UCSD-AML1 (cell line): ENCODE measurements around the gene LETM1.

Source experiments
- DNase-seq: peaks from one replicate; lab custom pipeline; 2025; ENCODE audit not compliant: unreplicated experiment; lab: John Stamatoyannopoulos, UW

The LETM1 gene

GRCh38 chr4:1873291-1873690 lies 17.3 kb upstream of the LETM1 start:
- DNase-seq, result no peak

- no peak for DNase-seq
These were observed 16.9 kb upstream of the LETM1 start for GRCh38 chr4:1872870-1873269.

DNA sequence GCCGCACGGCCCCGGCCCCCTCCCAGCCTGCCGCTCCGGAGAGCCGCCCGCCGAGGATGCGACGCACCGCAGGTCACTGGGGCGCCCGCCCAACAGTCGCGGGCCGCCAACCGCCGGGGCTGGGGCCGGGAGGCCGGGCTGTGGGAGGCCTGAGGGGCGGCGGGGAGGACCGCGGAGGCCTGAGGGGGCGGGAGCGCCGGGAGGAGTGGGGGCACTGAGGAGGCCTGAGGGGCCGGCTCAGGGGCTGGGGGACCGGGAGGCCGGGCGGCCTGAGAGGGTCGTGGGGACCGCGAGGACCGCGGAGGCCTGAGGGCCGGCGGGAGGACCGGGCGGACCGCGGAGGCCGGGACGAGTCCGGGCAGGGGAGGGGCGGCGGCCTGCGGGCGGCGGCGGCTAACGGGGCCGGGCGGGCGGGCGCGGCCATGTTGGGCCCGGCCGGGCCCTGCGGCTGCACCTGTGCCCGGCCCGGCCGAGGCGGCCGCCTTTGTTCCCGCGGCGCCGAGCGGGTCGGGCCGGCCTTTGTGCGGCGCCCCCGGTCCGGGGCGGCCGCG lies 15.6 kb upstream of the LETM1 start:
- no peak for DNase-seq

DNA sequence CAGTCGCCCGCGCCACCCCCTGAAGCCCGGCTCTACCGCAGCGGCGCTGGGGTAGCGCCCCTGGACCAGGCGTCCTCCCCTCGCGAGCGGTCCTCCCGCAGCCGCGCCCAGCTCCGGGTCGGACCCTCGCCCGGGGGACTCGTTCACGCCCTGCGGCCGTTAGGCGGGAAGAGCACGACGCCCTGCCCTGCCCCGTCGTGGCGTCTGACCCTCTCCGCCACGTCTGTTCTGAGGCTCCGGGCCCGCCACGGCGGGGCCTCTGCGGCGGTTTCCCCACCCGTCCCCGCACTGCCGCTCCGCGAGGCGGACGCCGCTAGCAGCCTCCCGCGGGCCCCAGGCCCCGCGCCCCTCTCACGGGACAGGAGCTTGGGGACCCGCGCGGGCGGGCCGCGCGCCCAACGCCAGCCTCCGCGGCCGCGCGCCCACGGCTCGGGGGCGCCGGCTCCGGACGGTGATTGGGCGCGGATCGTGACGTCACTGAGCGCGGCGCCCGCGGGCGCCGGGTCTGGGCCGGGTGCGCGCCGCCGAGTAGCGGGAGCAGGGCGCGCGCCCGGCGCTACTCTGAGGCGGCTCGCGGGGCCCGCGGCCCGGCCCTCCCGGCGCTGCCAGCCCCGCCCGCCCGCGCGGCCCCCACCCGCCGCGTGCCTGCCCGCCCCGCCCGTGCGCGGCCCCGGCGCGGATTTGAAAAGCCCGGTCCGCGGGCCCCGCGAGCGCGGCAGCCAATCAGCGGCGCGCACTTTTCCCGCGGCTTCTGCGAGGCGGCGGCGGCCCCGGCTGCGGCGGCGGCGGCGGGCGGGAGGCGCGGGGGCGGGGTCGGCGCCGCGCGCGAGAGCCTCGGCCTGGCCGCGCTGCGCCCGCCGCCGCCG lies 14.9 kb upstream of the LETM1 start, which contains the start of gene NSD2:
Gene NSD2 (plus strand): TSS at position 816 of the 866 bp plus-strand sequence. CDS start 29,262 bp downstream, outside the sequence.
- peak; percentile 87 for DNase-seq

- peak; percentile 85 for DNase-seq
These were observed 14.3 kb upstream of the LETM1 start for GRCh38 chr4:1870328-1870577.

GRCh38 chr4:1869530-1870327 lies 13.8 kb upstream of the LETM1 start:
- DNase-seq, result no peak

GRCh38 chr4:1868912-1869311 lies 13.0 kb upstream of the LETM1 start:
- no peak for DNase-seq

- no peak for DNase-seq
These were observed 12.3 kb upstream of the LETM1 start for GRCh38 chr4:1868293-1868692.

DNA sequence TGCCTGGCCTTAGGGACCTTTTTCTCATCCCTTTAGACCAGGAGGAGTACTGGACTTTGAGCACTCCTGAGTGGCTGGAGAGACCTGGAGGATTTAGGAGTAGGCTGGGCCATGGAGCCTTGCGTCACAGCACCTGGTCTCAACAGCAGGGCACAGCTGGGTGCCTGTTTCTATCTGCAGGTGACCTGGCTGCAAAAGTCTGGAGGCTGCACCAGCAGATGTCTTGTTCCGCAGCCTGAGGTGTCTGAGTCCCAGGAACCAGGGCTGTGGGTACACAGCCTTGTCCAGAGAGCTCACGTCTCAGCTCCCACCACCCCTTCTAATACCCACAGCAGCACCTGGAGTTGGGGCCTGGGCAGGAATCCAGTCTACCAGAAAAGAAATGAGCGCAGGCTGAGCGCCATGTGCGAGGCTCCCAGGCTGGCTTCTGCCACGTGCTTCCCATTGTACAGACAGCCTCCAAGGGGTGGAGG lies 10.3 kb upstream of the LETM1 start:
- DNase-seq, result no peak

GRCh38 chr4:1864076-1865008 lies 8.4 kb upstream of the LETM1 start:
- DNase-seq, result no peak

DNA sequence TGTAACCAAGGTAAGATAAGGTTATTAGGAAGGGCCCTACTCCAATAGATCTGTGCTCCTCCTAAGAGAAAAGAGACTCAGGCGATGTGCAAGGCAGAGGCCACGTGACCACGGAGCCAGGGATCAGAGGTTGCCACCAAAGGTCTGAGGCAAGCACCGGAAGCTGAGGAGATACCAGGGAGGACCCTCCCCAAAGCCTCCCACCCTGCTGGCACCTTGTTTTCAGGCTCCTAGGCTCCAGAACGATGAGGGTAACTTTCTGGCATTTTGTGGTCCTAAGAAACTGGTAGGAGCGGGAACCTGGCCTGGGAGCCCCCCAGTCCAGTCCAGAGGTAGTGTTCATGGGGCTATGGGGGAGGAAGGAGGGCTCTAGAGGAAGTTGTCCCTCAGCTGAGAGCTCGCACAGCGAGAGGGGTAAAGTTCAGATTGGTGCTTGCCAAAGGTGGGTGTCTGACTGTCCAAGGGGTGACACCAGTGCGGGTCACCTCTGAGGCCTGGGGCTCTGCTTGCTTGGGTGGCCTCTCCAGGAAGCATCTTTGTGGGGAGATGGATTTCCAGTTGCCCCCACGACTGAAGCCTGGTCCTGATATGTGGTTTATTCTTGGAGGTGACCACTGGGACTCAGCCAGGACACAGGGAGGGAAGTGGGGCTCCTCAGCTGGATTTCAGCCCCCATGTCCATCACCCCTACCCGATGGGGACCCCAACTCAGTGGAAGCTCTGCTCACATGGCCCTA lies 7.5 kb upstream of the LETM1 start:
- DNase-seq, result no peak

DNA sequence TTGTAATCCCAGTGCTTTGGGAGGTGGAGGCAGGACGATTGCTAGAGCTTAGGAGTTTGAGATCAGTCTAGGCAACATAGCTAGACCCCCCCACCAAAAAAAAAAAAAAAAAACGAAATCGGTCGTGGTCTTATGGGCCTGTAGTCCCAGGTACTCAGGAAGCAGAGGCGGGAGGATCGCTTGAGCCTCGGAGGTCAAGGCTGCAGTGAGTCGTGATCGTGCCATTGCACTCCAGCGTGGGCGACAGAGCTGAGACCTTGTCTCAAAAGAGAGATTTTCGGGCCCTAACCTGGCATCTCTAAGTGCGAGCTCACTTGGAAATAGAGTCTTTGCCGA lies 7.0 kb upstream of the LETM1 start:
- DNase-seq, result no peak

DNA sequence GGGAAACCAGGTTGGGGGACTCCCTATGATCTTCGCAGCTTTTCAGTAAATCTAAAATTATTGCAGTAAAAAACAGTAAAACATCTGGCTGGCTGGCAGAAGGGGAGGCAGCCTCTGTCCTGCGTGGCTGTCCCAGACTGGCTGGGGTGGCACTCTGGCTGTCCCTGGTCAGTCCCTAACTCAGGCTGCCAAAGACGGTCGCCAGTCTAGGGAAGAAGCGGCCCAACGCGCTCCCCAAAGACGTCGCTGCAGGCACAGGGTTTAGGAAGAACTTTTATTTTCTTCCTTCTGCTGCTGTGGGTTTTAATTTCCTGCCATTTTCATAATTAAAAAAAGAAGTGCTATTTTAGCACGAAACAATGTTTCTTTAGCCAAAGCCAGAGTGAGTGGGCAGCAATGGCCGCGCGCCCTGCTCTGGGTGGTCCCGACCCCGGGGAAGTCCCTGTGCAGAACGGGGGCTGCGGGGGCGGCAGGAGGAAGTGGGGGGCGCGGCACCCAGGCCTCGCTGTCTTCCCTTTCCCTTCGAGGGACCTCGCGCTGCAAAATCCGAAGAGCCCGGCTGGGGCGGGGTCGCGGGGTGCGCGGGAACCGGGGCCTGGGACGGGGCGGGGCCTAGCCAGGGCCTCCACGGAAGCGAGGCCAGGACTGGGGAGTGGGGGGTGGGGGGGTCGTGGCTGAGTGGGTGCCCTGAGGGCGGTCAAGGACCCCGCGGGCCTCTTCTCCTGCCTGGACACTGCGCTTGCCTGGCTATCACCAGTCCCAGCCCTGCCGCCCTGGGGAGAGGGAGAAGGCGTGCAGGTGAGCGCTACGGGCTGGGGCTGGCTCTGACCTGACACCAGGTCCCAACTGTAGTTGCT lies 6.3 kb upstream of the LETM1 start:
- no peak for DNase-seq

DNA sequence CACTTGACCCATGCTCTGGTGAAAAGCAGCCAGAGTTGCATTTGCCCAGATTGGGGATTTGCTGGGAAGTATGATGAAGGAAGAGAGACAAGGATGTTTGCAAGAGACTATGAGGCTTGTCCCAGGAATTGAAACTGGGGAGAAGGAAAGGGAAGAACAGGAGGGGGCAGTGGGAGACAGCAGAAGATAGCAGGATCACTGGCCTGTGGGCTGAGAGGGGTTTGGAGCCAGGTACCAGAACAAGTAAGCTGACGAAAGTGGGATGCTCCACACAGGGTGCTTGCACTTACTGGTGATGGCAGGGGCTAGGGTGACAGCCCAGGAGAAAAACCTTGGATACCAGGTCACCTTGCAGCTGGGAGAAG lies 3.4 kb upstream of the LETM1 start:
- DNase-seq, result no peak

- no peak for DNase-seq
These were observed 2.0 kb upstream of the LETM1 start for GRCh38 chr4:1857931-1858330.

GRCh38 chr4:1856943-1857699 lies 1.2 kb upstream of the LETM1 start:
- no peak for DNase-seq

GRCh38 chr4:1855333-1856070 lies 454 bp downstream of the LETM1 start:
- DNase-seq, result no peak

GRCh38 chr4:1854752-1855151 lies 1.2 kb downstream of the LETM1 start:
- no peak for DNase-seq
